HepG2 (cell line): ENCODE data around the gene FAM114A1.
"Not testable (repeated sequence)": the region's sequence is repeated elsewhere in the genome, so short reads cannot be mapped to it uniquely, and the experiment has no call there.

Source experiments
- CTCF ChIP-seq: sonication (generic); formaldehyde crosslinking; IDR thresholded peaks from 2 replicates; pipeline ENCODE4 v1.5.0; 2020; ENCODE audit warnings: mild to moderate bottlenecking, missing genetic modification reagents, moderate library complexity
- JUN ChIP-seq: sonication (generic); formaldehyde crosslinking; IDR thresholded peaks from 2 replicates; pipeline ENCODE4 v1.4.0; 2020; ENCODE audit warnings: mild to moderate bottlenecking, missing genetic modification reagents
- SMAD1 ChIP-seq: sonication (generic); formaldehyde crosslinking; IDR thresholded peaks from 2 replicates; pipeline ENCODE4 v1.4.0; 2020; ENCODE audit warnings: missing genetic modification reagents, low read depth, mild to moderate bottlenecking, borderline replicate concordance
- TF ChIP-seq, protein P1 (sequence below): sonication (generic); formaldehyde crosslinking; IDR thresholded peaks from 2 replicates; pipeline ENCODE4 v1.9.0; 2021; ENCODE audit warnings: missing genetic modification reagents, borderline replicate concordance
- TF ChIP-seq, protein P2 (sequence below): IDR thresholded peaks from 2 replicates; pipeline ENCODE4 v1.6.1; 2012; ENCODE audit warnings: low read length, improper control_type of control experiment

GRCh38 chr4:38959248-38959647 lies 91.6 kb downstream of the FAM114A1 start:
- TF ChIP-seq, protein P1, sequence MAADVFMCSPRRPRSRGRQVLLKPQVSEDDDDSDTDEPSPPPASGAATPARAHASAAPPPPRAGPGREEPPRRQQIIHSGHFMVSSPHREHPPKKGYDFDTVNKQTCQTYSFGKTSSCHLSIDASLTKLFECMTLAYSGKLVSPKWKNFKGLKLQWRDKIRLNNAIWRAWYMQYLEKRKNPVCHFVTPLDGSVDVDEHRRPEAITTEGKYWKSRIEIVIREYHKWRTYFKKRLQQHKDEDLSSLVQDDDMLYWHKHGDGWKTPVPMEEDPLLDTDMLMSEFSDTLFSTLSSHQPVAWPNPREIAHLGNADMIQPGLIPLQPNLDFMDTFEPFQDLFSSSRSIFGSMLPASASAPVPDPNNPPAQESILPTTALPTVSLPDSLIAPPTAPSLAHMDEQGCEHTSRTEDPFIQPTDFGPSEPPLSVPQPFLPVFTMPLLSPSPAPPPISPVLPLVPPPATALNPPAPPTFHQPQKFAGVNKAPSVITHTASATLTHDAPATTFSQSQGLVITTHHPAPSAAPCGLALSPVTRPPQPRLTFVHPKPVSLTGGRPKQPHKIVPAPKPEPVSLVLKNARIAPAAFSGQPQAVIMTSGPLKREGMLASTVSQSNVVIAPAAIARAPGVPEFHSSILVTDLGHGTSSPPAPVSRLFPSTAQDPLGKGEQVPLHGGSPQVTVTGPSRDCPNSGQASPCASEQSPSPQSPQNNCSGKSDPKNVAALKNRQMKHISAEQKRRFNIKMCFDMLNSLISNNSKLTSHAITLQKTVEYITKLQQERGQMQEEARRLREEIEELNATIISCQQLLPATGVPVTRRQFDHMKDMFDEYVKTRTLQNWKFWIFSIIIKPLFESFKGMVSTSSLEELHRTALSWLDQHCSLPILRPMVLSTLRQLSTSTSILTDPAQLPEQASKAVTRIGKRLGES (CRISPR knock-in tag) = not testable (repeated sequence)
- TF ChIP-seq CTCF (CRISPR knock-in tag); JUN; SMAD1 (CRISPR knock-in tag): not testable (repeated sequence)
- TF ChIP-seq, protein P2, sequence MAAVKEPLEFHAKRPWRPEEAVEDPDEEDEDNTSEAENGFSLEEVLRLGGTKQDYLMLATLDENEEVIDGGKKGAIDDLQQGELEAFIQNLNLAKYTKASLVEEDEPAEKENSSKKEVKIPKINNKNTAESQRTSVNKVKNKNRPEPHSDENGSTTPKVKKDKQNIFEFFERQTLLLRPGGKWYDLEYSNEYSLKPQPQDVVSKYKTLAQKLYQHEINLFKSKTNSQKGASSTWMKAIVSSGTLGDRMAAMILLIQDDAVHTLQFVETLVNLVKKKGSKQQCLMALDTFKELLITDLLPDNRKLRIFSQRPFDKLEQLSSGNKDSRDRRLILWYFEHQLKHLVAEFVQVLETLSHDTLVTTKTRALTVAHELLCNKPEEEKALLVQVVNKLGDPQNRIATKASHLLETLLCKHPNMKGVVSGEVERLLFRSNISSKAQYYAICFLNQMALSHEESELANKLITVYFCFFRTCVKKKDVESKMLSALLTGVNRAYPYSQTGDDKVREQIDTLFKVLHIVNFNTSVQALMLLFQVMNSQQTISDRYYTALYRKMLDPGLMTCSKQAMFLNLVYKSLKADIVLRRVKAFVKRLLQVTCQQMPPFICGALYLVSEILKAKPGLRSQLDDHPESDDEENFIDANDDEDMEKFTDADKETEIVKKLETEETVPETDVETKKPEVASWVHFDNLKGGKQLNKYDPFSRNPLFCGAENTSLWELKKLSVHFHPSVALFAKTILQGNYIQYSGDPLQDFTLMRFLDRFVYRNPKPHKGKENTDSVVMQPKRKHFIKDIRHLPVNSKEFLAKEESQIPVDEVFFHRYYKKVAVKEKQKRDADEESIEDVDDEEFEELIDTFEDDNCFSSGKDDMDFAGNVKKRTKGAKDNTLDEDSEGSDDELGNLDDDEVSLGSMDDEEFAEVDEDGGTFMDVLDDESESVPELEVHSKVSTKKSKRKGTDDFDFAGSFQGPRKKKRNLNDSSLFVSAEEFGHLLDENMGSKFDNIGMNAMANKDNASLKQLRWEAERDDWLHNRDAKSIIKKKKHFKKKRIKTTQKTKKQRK = not testable (repeated sequence)
